ENCODE data around the gene CDC42EP1.
"Not testable (repeated sequence)": the region's sequence is repeated elsewhere in the genome, so short reads cannot be mapped to it uniquely, and the experiment has no call there.

Gene CDC42EP1

DNA sequence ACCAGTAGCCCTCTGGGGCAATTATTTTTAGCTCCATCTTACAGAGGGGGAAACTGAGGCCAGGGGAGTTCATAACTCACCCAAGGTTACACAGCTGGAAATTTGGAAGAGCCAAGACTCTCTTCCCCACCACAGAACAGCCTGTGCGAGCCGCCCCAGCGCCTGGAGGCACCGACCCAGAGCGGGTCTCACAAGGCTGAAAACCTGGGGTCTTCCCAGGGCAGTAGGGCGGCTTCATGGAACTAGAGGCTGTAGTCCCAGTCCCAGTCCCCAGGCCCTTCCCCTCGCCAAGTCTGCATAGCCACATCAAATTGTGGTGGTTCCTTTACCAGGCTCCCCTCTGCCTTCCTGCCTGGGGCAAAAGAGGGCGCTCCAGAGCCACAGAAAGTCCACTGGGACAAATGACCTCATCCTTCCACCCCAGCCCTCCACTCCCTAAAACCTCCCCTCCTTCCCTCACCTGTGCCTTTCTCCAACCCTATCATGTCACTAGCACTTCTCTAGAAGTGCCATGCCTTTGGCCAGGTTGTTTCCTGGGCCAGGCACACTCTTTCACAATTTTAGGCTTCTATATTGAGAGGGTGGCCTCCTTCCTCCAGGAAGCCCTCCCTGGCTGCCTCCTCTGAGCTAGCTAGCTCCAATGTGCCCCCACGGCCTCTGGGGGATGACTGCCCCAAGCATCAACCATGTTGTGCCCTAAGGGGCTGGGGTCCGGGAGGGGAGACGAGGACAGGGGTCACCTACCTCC lies 15.2 kb upstream of the CDC42EP1 start:
- CTCF ChIA-PET = interaction anchor here (0.6 to 5.3 kb wide), 11 partner anchors 13 to 286 kb away, joined by 3 to 31 read pairs (median 4); partner anchors contain the start of gene LGALS1
- peak; percentile 82 for DNase-seq (ENCODE audit: extremely low spot score)
- TF ChIP-seq, protein P1, sequence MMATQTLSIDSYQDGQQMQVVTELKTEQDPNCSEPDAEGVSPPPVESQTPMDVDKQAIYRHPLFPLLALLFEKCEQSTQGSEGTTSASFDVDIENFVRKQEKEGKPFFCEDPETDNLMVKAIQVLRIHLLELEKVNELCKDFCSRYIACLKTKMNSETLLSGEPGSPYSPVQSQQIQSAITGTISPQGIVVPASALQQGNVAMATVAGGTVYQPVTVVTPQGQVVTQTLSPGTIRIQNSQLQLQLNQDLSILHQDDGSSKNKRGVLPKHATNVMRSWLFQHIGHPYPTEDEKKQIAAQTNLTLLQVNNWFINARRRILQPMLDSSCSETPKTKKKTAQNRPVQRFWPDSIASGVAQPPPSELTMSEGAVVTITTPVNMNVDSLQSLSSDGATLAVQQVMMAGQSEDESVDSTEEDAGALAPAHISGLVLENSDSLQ (IDR thresholded peaks at IDR 0.05) = no peak
- no peak for TF ChIP-seq ZNF384 (IDR thresholded peaks at IDR 0.05)
- TF ChIP-seq ARNT (IDR thresholded peaks at IDR 0.05) = no peak
- no peak for TF ChIP-seq HDGF (IDR thresholded peaks at IDR 0.05; ENCODE audit: borderline replicate concordance)
- no peak for TF ChIP-seq SP1 (IDR thresholded peaks at IDR 0.05)
- no peak for TF ChIP-seq ELF4 (IDR thresholded peaks at IDR 0.05)
- POLR2A ChIA-PET = interaction anchor here (1.0 to 2.5 kb wide), 4 partner anchors 17 to 47 kb away, joined by 3 to 21 read pairs (median 12); no protein-coding TSS in a partner anchor

DNA sequence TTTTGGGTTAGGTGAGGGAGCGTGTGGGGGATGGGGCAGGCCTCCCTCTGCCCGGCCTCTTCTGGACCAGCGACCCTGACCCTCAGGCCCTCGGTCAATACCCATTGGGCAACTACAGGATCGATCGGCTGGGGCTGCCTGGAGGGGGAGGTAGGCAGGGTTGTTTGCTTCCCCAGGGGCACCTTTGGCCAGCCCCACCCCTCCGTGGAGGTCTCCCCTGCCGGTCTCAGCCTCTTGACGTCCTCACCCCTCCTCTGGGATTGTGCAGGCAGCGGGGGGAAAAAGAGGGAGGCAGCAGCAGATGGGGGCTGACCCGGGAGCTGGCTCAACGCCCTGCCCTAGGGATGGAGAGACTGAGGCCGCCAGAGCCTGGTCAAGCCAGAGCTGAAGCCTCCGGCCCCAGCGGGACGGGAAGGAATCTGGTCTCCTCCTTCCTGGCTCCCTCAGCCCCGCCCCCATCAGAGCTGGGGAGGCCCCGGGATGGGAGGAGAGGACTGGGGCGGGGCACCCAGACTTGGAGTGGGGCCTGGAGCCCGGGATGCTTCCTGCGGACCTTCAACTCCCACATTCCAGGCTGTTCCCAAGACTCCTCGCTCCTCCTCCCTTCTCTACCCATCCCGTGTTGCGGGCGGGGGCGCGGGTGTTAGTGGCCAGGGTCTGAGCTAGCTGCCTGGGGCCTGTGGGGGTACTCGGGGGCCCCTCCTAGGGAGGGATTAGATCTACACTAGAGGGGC lies 14.4 kb upstream of the CDC42EP1 start:
- POLR2A ChIA-PET = interaction anchor here (2.4 to 2.5 kb wide), 2 partner anchors 17 to 21 kb away, joined by 17 to 21 read pairs; no protein-coding TSS in a partner anchor
- CTCF ChIA-PET = interaction anchor here (1.0 to 5.3 kb wide), 5 partner anchors 12 to 287 kb away, joined by 4 to 31 read pairs (median 17); no protein-coding TSS in a partner anchor
- TF ChIP-seq FOXM1 (IDR thresholded peaks at IDR 0.05; ENCODE audit: borderline replicate concordance) (no peak), ARNT (IDR thresholded peaks at IDR 0.05) (no peak), SP1 (IDR thresholded peaks at IDR 0.05) (no peak), LEF1 (IDR thresholded peaks at IDR 0.05; ENCODE audit: borderline replicate concordance) (no peak), CTBP1 (IDR thresholded peaks at IDR 0.05; ENCODE audit: borderline replicate concordance) (no peak)
- DNase-seq (ENCODE audit: extremely low spot score) = no peak

DNA sequence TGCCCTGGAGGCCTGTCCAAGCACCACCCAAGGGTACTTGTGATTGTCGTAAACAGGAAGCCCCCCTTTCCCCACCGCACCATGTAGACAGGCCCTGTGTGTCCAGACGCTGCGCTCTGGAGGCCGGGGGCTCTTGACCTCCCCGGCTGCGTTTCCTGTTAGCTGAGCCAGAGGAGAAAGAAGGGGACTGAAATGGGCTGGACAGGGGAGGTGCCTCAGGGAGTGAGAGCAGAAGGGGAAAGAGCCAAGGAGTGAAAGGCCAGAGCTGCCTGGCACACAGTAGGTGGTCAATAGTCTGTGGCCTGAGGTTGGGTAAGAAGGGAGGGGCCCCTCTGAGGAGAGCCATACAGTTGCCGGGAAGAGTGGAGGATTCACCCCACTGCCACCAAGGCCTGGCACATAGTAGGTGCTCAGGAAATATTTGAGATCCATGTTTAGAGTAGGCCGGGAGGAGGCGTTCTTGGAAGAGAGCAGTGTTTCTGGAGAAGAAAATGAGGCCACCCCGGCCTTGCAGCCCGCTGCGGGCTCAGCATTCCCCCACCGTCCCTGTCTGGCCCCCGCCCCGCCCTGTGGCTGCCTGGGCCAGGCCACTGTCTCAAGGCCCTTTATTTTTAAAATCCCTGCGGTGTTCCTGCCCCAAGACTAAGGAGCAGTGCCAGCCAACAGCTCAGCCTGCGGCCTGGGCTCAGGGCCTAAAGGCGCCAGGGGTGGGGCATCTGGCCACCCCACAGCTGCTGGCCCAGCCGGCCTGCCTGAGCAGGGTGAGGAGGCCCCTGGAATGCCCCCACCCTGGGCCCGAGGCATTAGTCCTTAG lies 13.6 kb upstream of the CDC42EP1 start:
- no peak for DNase-seq (ENCODE audit: extremely low spot score)
- CTCF ChIA-PET = interaction anchor here (1.0 to 5.3 kb wide), 6 partner anchors 11 to 288 kb away, joined by 4 to 31 read pairs (median 12); no protein-coding TSS in a partner anchor
- TF ChIP-seq SUZ12 (IDR thresholded peaks at IDR 0.05) = no peak
- TF ChIP-seq, protein P1 (IDR thresholded peaks at IDR 0.05) = no peak
- TF ChIP-seq TARDBP (IDR thresholded peaks at IDR 0.05) = no peak
- TF ChIP-seq FOXA1 (IDR thresholded peaks at IDR 0.05) = no peak
- no peak for TF ChIP-seq CTBP1 (IDR thresholded peaks at IDR 0.05; ENCODE audit: borderline replicate concordance)
- no peak for TF ChIP-seq FOXM1 (IDR thresholded peaks at IDR 0.05; ENCODE audit: borderline replicate concordance)
- no peak for TF ChIP-seq FOXK2 (IDR thresholded peaks at IDR 0.05)
- no peak for TF ChIP-seq ELF4 (IDR thresholded peaks at IDR 0.05)
- POLR2A ChIA-PET = interaction anchor here (0.9 to 2.5 kb wide), 6 partner anchors 11 to 45 kb away, joined by 3 to 21 read pairs (median 4); partner anchors contain the start of gene CDC42EP1

DNA sequence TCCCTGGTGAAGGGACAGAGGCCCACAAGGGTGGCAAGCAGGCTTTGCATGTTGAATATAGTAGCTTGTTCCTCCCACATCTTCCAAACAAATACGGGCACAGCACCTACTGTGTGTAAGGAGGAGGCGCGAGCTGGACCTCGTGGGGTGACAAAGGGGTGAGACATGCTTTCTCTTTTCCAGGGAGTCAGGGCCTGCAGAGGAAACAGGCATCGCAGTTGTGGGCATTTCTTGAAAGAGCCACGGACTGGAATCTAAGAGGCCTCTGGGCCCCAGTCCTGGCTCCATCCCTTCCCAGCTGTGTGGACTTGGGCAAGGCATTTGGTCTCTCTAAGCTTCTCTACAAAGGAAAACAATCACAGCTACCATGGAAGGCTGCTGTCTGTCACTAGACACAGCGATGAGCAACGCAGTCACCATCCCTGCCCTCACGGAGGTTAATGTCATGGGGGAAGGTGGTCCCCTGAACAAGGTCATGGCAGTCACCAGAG lies 13.0 kb upstream of the CDC42EP1 start:
- no peak for DNase-seq (ENCODE audit: extremely low spot score)
- POLR2A ChIA-PET = interaction anchor here (0.9 to 2.4 kb wide), 5 partner anchors 11 to 45 kb away, joined by 3 to 21 read pairs (median 4); partner anchors contain the start of gene CDC42EP1
- TF ChIP-seq TARDBP (IDR thresholded peaks at IDR 0.05) (no peak), ZNF384 (IDR thresholded peaks at IDR 0.05) (no peak), FOXK2 (IDR thresholded peaks at IDR 0.05) (no peak), CTBP1 (IDR thresholded peaks at IDR 0.05; ENCODE audit: borderline replicate concordance) (no peak), SP1 (IDR thresholded peaks at IDR 0.05) (no peak), BHLHE40 (IDR thresholded peaks at IDR 0.05; ENCODE audit: borderline replicate concordance) (no peak), ARNT (IDR thresholded peaks at IDR 0.05) (no peak)
- TF ChIP-seq, protein P1 (IDR thresholded peaks at IDR 0.05) = no peak
- CTCF ChIA-PET = interaction anchor here (1.0 to 5.3 kb wide), 3 partner anchors 11 to 20 kb away, joined by 4 to 31 read pairs (median 30); no protein-coding TSS in a partner anchor

DNA sequence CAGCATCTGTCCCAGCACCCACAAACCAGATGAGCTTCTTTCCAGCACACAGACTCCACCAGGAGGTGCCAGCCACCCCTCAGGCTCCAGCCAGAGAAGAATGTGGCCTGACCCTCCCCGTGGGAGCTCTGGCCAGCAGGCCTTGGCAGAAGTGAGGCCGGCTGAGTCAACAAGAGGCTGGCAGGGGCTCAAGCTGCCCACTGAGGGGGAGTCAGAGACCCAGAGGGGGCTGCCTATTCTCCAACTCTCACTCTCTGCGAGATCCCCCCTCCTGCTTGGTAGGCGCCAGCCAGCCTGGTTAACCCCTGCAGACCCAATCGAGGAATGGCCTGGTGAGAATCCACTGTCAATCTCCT lies 10.6 kb upstream of the CDC42EP1 start:
- POLR2A ChIA-PET = interaction anchor here (1.0 to 4.2 kb wide), 3 partner anchors 11 to 57 kb away, joined by 3 to 25 read pairs (median 4); partner anchors contain the start of gene CDC42EP1
- CTCF ChIA-PET = interaction anchor here (0.6 to 1.9 kb wide), 3 partner anchors 12 to 54 kb away, joined by 4 to 7 read pairs (median 5); no protein-coding TSS in a partner anchor
- no peak for TF ChIP-seq L3MBTL2 (conservative IDR thresholded peaks at IDR 0.05)
- no peak for TF ChIP-seq TARDBP (IDR thresholded peaks at IDR 0.05)
- TF ChIP-seq NFRKB (IDR thresholded peaks at IDR 0.05) = no peak
- no peak for TF ChIP-seq LEF1 (IDR thresholded peaks at IDR 0.05; ENCODE audit: borderline replicate concordance)
- TF ChIP-seq ELF4 (IDR thresholded peaks at IDR 0.05) = no peak
- TF ChIP-seq FOXA1 (IDR thresholded peaks at IDR 0.05) = no peak
- no peak for TF ChIP-seq BHLHE40 (IDR thresholded peaks at IDR 0.05; ENCODE audit: borderline replicate concordance)
- no peak for TF ChIP-seq ZNF384 (IDR thresholded peaks at IDR 0.05)
- TF ChIP-seq, protein P1 (IDR thresholded peaks at IDR 0.05) = no peak
- TF ChIP-seq HDGF (IDR thresholded peaks at IDR 0.05; ENCODE audit: borderline replicate concordance) = no peak
- TF ChIP-seq FOXM1 (IDR thresholded peaks at IDR 0.05; ENCODE audit: borderline replicate concordance) = no peak
- TF ChIP-seq SP1 (IDR thresholded peaks at IDR 0.05) = no peak
- TF ChIP-seq SUZ12 (IDR thresholded peaks at IDR 0.05) = no peak
- no peak for TF ChIP-seq ARNT (IDR thresholded peaks at IDR 0.05)
- no peak for TF ChIP-seq CTBP1 (IDR thresholded peaks at IDR 0.05; ENCODE audit: borderline replicate concordance)
- DNase-seq (ENCODE audit: extremely low spot score) = no peak

DNA sequence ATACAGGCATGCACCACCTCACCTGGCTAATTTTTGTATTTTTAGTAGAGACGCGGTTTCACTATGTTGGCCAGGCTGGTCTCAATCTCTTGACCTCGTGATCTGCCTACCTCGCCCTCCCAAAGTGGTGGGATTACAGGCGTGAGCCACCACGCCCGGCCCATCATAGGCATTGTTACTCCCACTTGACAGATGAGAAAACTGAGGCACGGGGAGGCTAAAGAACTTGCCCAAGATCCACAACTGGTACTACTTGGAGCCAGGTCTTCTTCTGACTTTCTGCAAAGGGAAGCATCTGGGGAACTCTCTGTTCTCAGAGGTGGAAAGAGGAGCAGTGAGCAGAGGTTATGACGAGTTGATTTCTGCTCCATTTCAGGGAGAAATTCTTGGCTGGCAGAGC lies 9.4 kb upstream of the CDC42EP1 start:
- DNase-seq (ENCODE audit: extremely low spot score) = not testable (repeated sequence)
- CTCF ChIA-PET = interaction anchor here (0.6 to 1.9 kb wide), 3 partner anchors 11 to 14 kb away, joined by 3 to 7 read pairs (median 3); no protein-coding TSS in a partner anchor
- POLR2A ChIA-PET = interaction anchor here (4.2 kb wide), 1 partner anchor 10 kb away, joined by 25 read pairs; the partner anchor contains the start of gene CDC42EP1
